Common myeloid progenitor, CD34-positive (primary cell): ENCODE data around the gene DHRS13.
A peak's percentile ranks its signal among the peaks of the same experiment; 100 is the strongest.

Source experiments
- CTCF ChIA-PET: fragments of 350-600 bp; sonication (Branson Sonifier 250); formaldehyde crosslinking; loops from one replicate; lab custom pipeline; 2021; ENCODE audit warnings: antibody characterized with exemption; lab: Charles Lee
- POLR2A ChIA-PET: fragments of 350-600 bp; sonication (Branson Sonifier 250); formaldehyde crosslinking; loops from one replicate; lab custom pipeline; 2021; ENCODE audit warnings: antibody characterized with exemption; lab: Charles Lee
- DNase-seq, 3 donors: peaks; one replicate each; pipeline versions ENCODE4 v3.0.0 to v3.0.0-alpha.2; 2013
- H3K27ac ChIP-seq, 2 experiments: 1 replicate in 1 of 2; 2 replicates in 1 of 2; pipeline ENCODE4 v1.7.0; 2013; ENCODE audit warnings: inconsistent platforms in 2 of 2, low read length in 2 of 2, mild to moderate bottlenecking in 2 of 2, low read depth in 1 of 2, moderate library complexity in 1 of 2; ENCODE audit not compliant: severe bottlenecking in 2 of 2, insufficient read depth in 1 of 2, poor library complexity in 1 of 2
- H3K27me3 ChIP-seq, 5 experiments: replicated peaks in 2 of 5; 1 replicate in 3 of 5; 2 replicates in 2 of 5; pipeline versions ENCODE4 v1.6.1 to v1.7.0; 2013; ENCODE audit warnings: low read length in 4 of 5, mild to moderate bottlenecking in 2 of 5, moderate library complexity in 2 of 5, inconsistent platforms in 1 of 5; ENCODE audit not compliant: insufficient read depth in 5 of 5, control insufficient read depth in 4 of 5
- H3K36me3 ChIP-seq, 4 experiments: 1 replicate in 2 of 4; 2 replicates in 2 of 4; pipeline versions ENCODE4 v1.6.1 to v1.7.0; 2013; ENCODE audit warnings: low read length in 3 of 4, control low read depth in 1 of 4, mild to moderate bottlenecking in 1 of 4; ENCODE audit not compliant: control insufficient read depth in 4 of 4, insufficient read depth in 4 of 4
- H3K4me1 ChIP-seq, 4 experiments: 1 replicate in 3 of 4; 2 replicates in 1 of 4; pipeline versions ENCODE4 v1.6.1 to v1.7.1; 2013; ENCODE audit warnings: low read length in 3 of 4, mild to moderate bottlenecking in 3 of 4, control low read depth in 1 of 4, inconsistent platforms in 1 of 4, moderate library complexity in 1 of 4; ENCODE audit not compliant: control insufficient read depth in 4 of 4, insufficient read depth in 4 of 4; ENCODE audit errors: control extremely low read depth in 1 of 4
- H3K4me3 ChIP-seq, 7 experiments: 1 replicate in 4 of 7; 2 replicates in 3 of 7; pipeline versions ENCODE4 v1.5.1 to v1.7.0; 2013; ENCODE audit warnings: mild to moderate bottlenecking in 7 of 7, low read length in 6 of 7, moderate library complexity in 6 of 7, inconsistent platforms in 2 of 7, low read depth in 2 of 7, control low read depth in 1 of 7; ENCODE audit not compliant: insufficient read depth in 4 of 7, control insufficient read depth in 1 of 7; ENCODE audit errors: extremely low read depth in 1 of 7
- H3K9me3 ChIP-seq, 5 experiments: 1 replicate in 4 of 5; 2 replicates in 1 of 5; pipeline versions ENCODE4 v1.6.1 to v1.7.1; 2013; ENCODE audit warnings: low read length in 4 of 5, mild to moderate bottlenecking in 2 of 5, inconsistent platforms in 1 of 5, low read depth in 1 of 5, moderate library complexity in 1 of 5; ENCODE audit not compliant: control insufficient read depth in 4 of 5, insufficient read depth in 2 of 5; ENCODE audit errors: control extremely low read depth in 1 of 5
- WGBS: methylation state at CpG from one replicate; pipeline ENCODE4 v1.1.5; 2013; ENCODE audit not compliant: insufficient coverage; 5-methylcytosine and 5-hydroxymethylcytosine counted together

DHRS13 gene

GRCh38 chr17:28888832-28889231 is 14.0 kb downstream of the DHRS13 start:
- no peak overlapping the region for H3K27ac ChIP-seq
- CTCF ChIA-PET, result no interaction called here
- peaks cover 6 to 34% (median 20%) of the 10 kb centered on the region in 4 experiments for H3K4me1 ChIP-seq
- DNase-seq, result no peak
- H3K36me3 ChIP-seq, result peaks cover 0 to 61% (median 43%) of the 10 kb centered on the region in 4 experiments
- WGBS, result 86% methylated on average over 7 of the region's 7 CpGs
- no peaks in the 10 kb centered on the region for H3K27me3 ChIP-seq
- POLR2A ChIA-PET, result no interaction called here
- H3K4me3 ChIP-seq, result no peak overlapping the region
- H3K9me3 ChIP-seq, result no peaks in the 10 kb centered on the region

- CTCF ChIA-PET, result no interaction called here
These were observed 14.9 kb downstream of the DHRS13 start for GRCh38 chr17:28887871-28888471.

GRCh38 chr17:28885951-28886350 is 16.9 kb downstream of the DHRS13 start:
- WGBS, result 92% methylated on average over 8 of the region's 10 CpGs
- no peak for DNase-seq
- Histone ChIP-seq H3K4me3 (no peak overlapping the region), H3K27me3 (no peaks in the 10 kb centered on the region), H3K27ac (peak overlapping the region in 1 of 2 experiments; percentile 16), H3K36me3 (peaks cover 6 to 82% (median 62%) of the 10 kb centered on the region in 4 experiments), H3K4me1 (peaks cover 0 to 8% (median 5%) of the 10 kb centered on the region in 4 experiments), H3K9me3 (no peaks in the 10 kb centered on the region)
- CTCF ChIA-PET, result interaction anchor here (2.2 kb wide), 1 partner anchor 15 kb away, joined by 12 read pairs; no protein-coding TSS in a partner anchor
- POLR2A ChIA-PET, result no interaction called here

More at GRCh38 chr17:28887871-28888471, 14.9 kb downstream of the DHRS13 start:
- Histone ChIP-seq H3K27ac (no peak overlapping the region), H3K36me3 (peaks cover 0 to 70% (median 50%) of the 10 kb centered on the region in 4 experiments), H3K27me3 (no peaks in the 10 kb centered on the region), H3K4me1 (peaks cover 2 to 26% (median 12%) of the 10 kb centered on the region in 4 experiments), H3K4me3 (no peak overlapping the region), H3K9me3 (no peaks in the 10 kb centered on the region)
- 95% methylated on average over 6 of the region's 12 CpGs for WGBS
- POLR2A ChIA-PET, result no interaction called here
- no peak for DNase-seq

- no peaks in the 10 kb centered on the region for H3K9me3 ChIP-seq
- ChIA-PET POLR2A (no interaction called here), CTCF (interaction anchor here (1.3 to 2.2 kb wide), 2 partner anchors 14 to 42 kb away, joined by 3 to 12 read pairs; no protein-coding TSS in a partner anchor)
- peak overlapping the region in 1 of 2 experiments; percentile 16 for H3K27ac ChIP-seq
- DNase-seq, result no peak
- peaks cover 0 to 6% (median 3%) of the 10 kb centered on the region in 4 experiments for H3K4me1 ChIP-seq
- H3K36me3 ChIP-seq, result peaks cover 11 to 86% (median 67%) of the 10 kb centered on the region in 4 experiments
- 94% methylated on average over 4 of the region's 4 CpGs for WGBS
- H3K4me3 ChIP-seq, result no peak overlapping the region
- no peaks in the 10 kb centered on the region for H3K27me3 ChIP-seq
These were observed 17.5 kb downstream of the DHRS13 start for GRCh38 chr17:28885363-28885762.

- no peak for DNase-seq
- H3K9me3 ChIP-seq, result no peaks in the 10 kb centered on the region
- no peaks in the 10 kb centered on the region for H3K4me1 ChIP-seq
- peaks cover 11 to 99% (median 77%) of the 10 kb centered on the region in 4 experiments for H3K36me3 ChIP-seq
- ChIA-PET CTCF (interaction anchor here (0.5 to 1.5 kb wide), 3 partner anchors 33 to 119 kb away, joined by 3 read pairs; no protein-coding TSS in a partner anchor), POLR2A (no interaction called here)
- no peak overlapping the region for H3K27ac ChIP-seq
- H3K27me3 ChIP-seq, result no peaks in the 10 kb centered on the region
- WGBS, result 92% methylated on average over 25 of the region's 27 CpGs
- no peak overlapping the region for H3K4me3 ChIP-seq
These were observed 18.7 kb downstream of the DHRS13 start for GRCh38 chr17:28883967-28884702.

- Histone ChIP-seq H3K27me3 (no peaks in the 10 kb centered on the region), H3K9me3 (no peaks in the 10 kb centered on the region), H3K4me3 (no peak overlapping the region), H3K27ac (no peak overlapping the region), H3K4me1 (no peaks in the 10 kb centered on the region), H3K36me3 (peaks cover 11 to 92% (median 75%) of the 10 kb centered on the region in 4 experiments)
- ChIA-PET CTCF (interaction anchor here (0.7 to 2.6 kb wide), 14 partner anchors 8 to 156 kb away, joined by 3 to 8 read pairs (median 4); partner anchors contain the start of gene FLOT2), POLR2A (no interaction called here)
- 98% methylated on average over 16 of the region's 18 CpGs for WGBS
- DNase-seq, result no peak
These were observed 20.6 kb downstream of the DHRS13 start for GRCh38 chr17:28882154-28882895.
